GM12891 (cell line): ENCODE results near the gene BAIAP2.

Experiments
- POLR2A ChIP-seq: IDR thresholded peaks from 2 replicates; pipeline ENCODE4 v1.6.1; 2011; ENCODE audit warnings: low read depth, low read length, control low read depth
- TAF1 ChIP-seq: IDR thresholded peaks from 2 replicates; pipeline ENCODE4 v1.6.1; 2011; ENCODE audit warnings: low read depth, low read length, control low read depth

DNA sequence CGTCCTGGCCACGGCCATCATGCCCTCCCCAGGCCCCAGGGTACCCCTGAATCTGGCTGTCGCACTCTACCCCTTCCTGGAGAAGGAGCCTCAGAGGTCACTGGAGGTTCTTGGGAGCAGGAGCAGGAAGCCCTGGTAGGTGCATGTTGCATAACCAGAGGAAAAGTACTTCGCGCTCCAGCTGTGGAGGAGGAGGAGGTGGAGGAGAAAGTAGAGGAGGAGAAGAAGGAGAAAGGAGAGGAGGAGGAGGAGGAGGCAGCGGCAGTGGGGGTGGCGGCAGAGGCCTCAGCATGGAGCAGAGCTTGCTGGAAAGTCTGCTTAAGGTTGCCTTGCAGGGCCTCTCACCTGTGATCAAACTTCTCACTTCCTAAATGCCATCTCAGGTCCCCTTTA is 61.8 kb downstream of the BAIAP2 start:
- TF ChIP-seq TAF1 (no peak), POLR2A (no peak)
